Heart left ventricle (tissue), 13 donors: ENCODE measurements around the gene NPY5R.

Experiments
- POLR2A ChIP-seq, 2 donors: fragments of 450-650 bp; IDR thresholded peaks; one replicate each; pipeline ENCODE4 v1.6.1; 2017; ENCODE audit warnings: antibody characterized with exemption in 2 of 2, mild to moderate bottlenecking in 2 of 2, moderate library complexity in 2 of 2
- TF ChIP-seq, protein P1 (sequence below), 12 donors: fragments of 200-600 bp; sonication (generic) in 4 of 12; IDR thresholded peaks; one replicate each; pipeline versions ENCODE4 v1.5.0 to v1.8.0; 2018 to 2022; ENCODE audit warnings: antibody characterized with exemption in 12 of 12, mild to moderate bottlenecking in 5 of 12
- donor health status: ischemic (EF 13 %, LVEDD 7.1; RV severe dilation, severe dysfunction).
- donor health status: DM: no; HTN: yes; CAD: no.
- donor health status: DM: no; HTN: no; CAD: no.
- donor health status: ischemic (EF 25% LVEDD 6.9; RV normal size, moderate dysfunction).
- donor health status: ischemic (EF 25% LVEDD 5.7; RV mildly dilated, moderate dysfunction).
- donor health status: ischemic (EF 35%, LVEDD 5.7; RV mildly dilated, moderate dysfunction).
- donor health status: nonischemic (EF 11% LVEDD 7.7; RV severe dilation, severe dysfunction).
- donor health status: DM: yes; HTN: yes; CAD: no.
- donor health status: PGD.
- donor health status: ischemic (EF 29% LVEDD 5.4; RV normal size, mild dysfunction).
- donor health status: nonischemic (EF 23%, LVEDD 6.1; RV moderate dilation, normal function).

DNA sequence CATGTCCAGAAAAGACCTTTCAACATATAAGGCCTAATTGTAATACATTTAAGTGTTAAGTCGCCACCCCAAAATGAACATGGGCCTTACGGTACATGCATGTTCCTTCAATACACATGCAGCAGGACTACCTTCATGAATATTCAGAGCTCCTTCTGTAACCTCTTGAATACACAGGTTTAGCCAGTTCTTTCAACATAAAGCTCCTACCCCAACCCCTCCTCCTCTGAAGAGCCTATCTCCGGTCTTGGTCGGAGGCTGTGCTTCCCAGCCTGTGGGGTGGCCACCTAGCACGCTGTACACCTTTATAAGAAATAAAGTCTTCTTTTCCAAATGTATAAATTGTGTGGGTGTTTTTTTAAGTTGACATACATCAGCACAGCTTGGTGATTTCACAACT is 28.3 kb downstream of the NPY5R start:
- TF ChIP-seq POLR2A (IDR thresholded peaks at IDR 0.05): no peak
- TF ChIP-seq, protein P1, sequence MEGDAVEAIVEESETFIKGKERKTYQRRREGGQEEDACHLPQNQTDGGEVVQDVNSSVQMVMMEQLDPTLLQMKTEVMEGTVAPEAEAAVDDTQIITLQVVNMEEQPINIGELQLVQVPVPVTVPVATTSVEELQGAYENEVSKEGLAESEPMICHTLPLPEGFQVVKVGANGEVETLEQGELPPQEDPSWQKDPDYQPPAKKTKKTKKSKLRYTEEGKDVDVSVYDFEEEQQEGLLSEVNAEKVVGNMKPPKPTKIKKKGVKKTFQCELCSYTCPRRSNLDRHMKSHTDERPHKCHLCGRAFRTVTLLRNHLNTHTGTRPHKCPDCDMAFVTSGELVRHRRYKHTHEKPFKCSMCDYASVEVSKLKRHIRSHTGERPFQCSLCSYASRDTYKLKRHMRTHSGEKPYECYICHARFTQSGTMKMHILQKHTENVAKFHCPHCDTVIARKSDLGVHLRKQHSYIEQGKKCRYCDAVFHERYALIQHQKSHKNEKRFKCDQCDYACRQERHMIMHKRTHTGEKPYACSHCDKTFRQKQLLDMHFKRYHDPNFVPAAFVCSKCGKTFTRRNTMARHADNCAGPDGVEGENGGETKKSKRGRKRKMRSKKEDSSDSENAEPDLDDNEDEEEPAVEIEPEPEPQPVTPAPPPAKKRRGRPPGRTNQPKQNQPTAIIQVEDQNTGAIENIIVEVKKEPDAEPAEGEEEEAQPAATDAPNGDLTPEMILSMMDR (IDR thresholded peaks at IDR 0.05): no peak
